ENCODE data around the gene PRDM4.

Gene PRDM4

GRCh38 chr12:107788281-107788680 is 27.3 kb upstream of the PRDM4 start:
- H3F3A ChIP-seq (ENCODE audit: insufficient read depth, low read length) = no peaks in the 10 kb centered on the region
- no peak overlapping the region for H3K9ac ChIP-seq (ENCODE audit: low read length)
- TF ChIP-seq CTCF (IDR thresholded peaks at IDR 0.05; ENCODE audit: low read length) = no peak
- no peak for TF ChIP-seq EZH2 (IDR thresholded peaks at IDR 0.05; ENCODE audit: borderline replicate concordance, low read length)
- H3K36me3 ChIP-seq (ENCODE audit: insufficient read depth, low read length) = no peaks in the 10 kb centered on the region
- H3K9me2 ChIP-seq (ENCODE audit: low read depth, low read length) = no peaks in the 10 kb centered on the region
- no peaks in the 10 kb centered on the region for H3K9me3 ChIP-seq (ENCODE audit: low read length)
- no peaks in the 10 kb centered on the region for H3K79me2 ChIP-seq (ENCODE audit: insufficient read depth, low read length)
- H3K27me3 ChIP-seq (ENCODE audit: insufficient read depth, low read length) = no peaks in the 10 kb centered on the region
- H4K20me1 ChIP-seq (ENCODE audit: insufficient read depth, low read length) = no peaks in the 10 kb centered on the region
- H2AFZ ChIP-seq (ENCODE audit: low read length) = no peak overlapping the region
- no peak overlapping the region for H3K4me2 ChIP-seq (ENCODE audit: low read length)
- H3K4me1 ChIP-seq (ENCODE audit: insufficient read depth, low read length, severe bottlenecking) = no peaks in the 10 kb centered on the region
- no peak overlapping the region for H3K4me3 ChIP-seq (ENCODE audit: low read depth, low read length, poor library complexity, severe bottlenecking)
- no peak overlapping the region for H3K27ac ChIP-seq (ENCODE audit: low read depth, low read length, poor library complexity, severe bottlenecking)

GRCh38 chr12:107783406-107784376 is 22.8 kb upstream of the PRDM4 start:
- no peaks in the 10 kb centered on the region for H3K9me3 ChIP-seq (ENCODE audit: low read length)
- H3K27ac ChIP-seq (ENCODE audit: low read depth, low read length, poor library complexity, severe bottlenecking) = no peak overlapping the region
- TF ChIP-seq CTCF (IDR thresholded peaks at IDR 0.05; ENCODE audit: low read length) = no peak
- TF ChIP-seq EZH2 (IDR thresholded peaks at IDR 0.05; ENCODE audit: borderline replicate concordance, low read length) = no peak
- no peak overlapping the region for H3K4me2 ChIP-seq (ENCODE audit: low read length)
- no peak overlapping the region for H3K4me3 ChIP-seq (ENCODE audit: low read depth, low read length, poor library complexity, severe bottlenecking)
- H4K20me1 ChIP-seq (ENCODE audit: insufficient read depth, low read length) = no peaks in the 10 kb centered on the region
- no peak overlapping the region for H3K9ac ChIP-seq (ENCODE audit: low read length)
- no peaks in the 10 kb centered on the region for H3K27me3 ChIP-seq (ENCODE audit: insufficient read depth, low read length)
- no peak overlapping the region for H2AFZ ChIP-seq (ENCODE audit: low read length)
- no peaks in the 10 kb centered on the region for H3K9me2 ChIP-seq (ENCODE audit: low read depth, low read length)
- no peaks in the 10 kb centered on the region for H3K4me1 ChIP-seq (ENCODE audit: insufficient read depth, low read length, severe bottlenecking)
- H3K36me3 ChIP-seq (ENCODE audit: insufficient read depth, low read length) = no peaks in the 10 kb centered on the region
- H3K79me2 ChIP-seq (ENCODE audit: insufficient read depth, low read length) = no peaks in the 10 kb centered on the region
- H3F3A ChIP-seq (ENCODE audit: insufficient read depth, low read length) = no peaks in the 10 kb centered on the region

- no peak overlapping the region for H3K4me3 ChIP-seq (ENCODE audit: low read depth, low read length, poor library complexity, severe bottlenecking)
- H3K4me2 ChIP-seq (ENCODE audit: low read length) = no peak overlapping the region
- no peaks in the 10 kb centered on the region for H3K9me2 ChIP-seq (ENCODE audit: low read depth, low read length)
- H4K20me1 ChIP-seq (ENCODE audit: insufficient read depth, low read length) = no peaks in the 10 kb centered on the region
- TF ChIP-seq CTCF (IDR thresholded peaks at IDR 0.05; ENCODE audit: low read length) (no peak), EZH2 (IDR thresholded peaks at IDR 0.05; ENCODE audit: borderline replicate concordance, low read length) (no peak)
- no peaks in the 10 kb centered on the region for H3F3A ChIP-seq (ENCODE audit: insufficient read depth, low read length)
- no peak overlapping the region for H3K9ac ChIP-seq (ENCODE audit: low read length)
- H3K27ac ChIP-seq (ENCODE audit: low read depth, low read length, poor library complexity, severe bottlenecking) = no peak overlapping the region
- H3K4me1 ChIP-seq (ENCODE audit: insufficient read depth, low read length, severe bottlenecking) = no peaks in the 10 kb centered on the region
- H3K79me2 ChIP-seq (ENCODE audit: insufficient read depth, low read length) = no peaks in the 10 kb centered on the region
- no peaks in the 10 kb centered on the region for H3K9me3 ChIP-seq (ENCODE audit: low read length)
- H3K36me3 ChIP-seq (ENCODE audit: insufficient read depth, low read length) = no peaks in the 10 kb centered on the region
- H2AFZ ChIP-seq (ENCODE audit: low read length) = no peak overlapping the region
- no peaks in the 10 kb centered on the region for H3K27me3 ChIP-seq (ENCODE audit: insufficient read depth, low read length)
Measured at GRCh38 chr12:107782067-107782466, 21.1 kb upstream of the PRDM4 start.

Measured in OCI-LY1 (cell line).